ENCODE results near the gene YPEL1. TPM values are rescaled to one million over a fixed set of nuclear protein-coding genes. Genes with fewer than 3 reads are reported as not detected.

The YPEL1 gene
- total and polyA plus RNA-seq, 2 donors (not counting 1 experiment from before 2014, with no cell fraction given), result 14.9 to 17.0 TPM

- Mint-ChIP-seq H3K4me3 (no peak overlapping the region), H3K9me3 (ENCODE audit: insufficient read depth) (no peaks in the 10 kb centered on the region), H3K4me1 (peaks cover 13% of the 10 kb centered on the region), H3K27me3 (no peaks in the 10 kb centered on the region), H3K27ac (peak overlapping the region; percentile 56)
- TF ChIP-seq CTCF (IDR thresholded peaks at IDR 0.05) (no peak), EZH2 (IDR thresholded peaks at IDR 0.05; ENCODE audit: borderline replicate concordance, insufficient read depth, low read depth, low read length, poor library complexity, severe bottlenecking) (no peak)
- Histone ChIP-seq H3K27ac (ENCODE audit: low read length in 2 of 2) (peak overlapping the region in 1 of 2 donors; percentile 43), H3K4me1 (ENCODE audit: control insufficient read depth in 2 of 2, insufficient read depth in 2 of 2, low read length in 2 of 2) (peaks cover 0 to 7% of the 10 kb centered on the region in 2 donors), H2AFZ (ENCODE audit: insufficient read depth, low read depth, low read length, poor library complexity, severe bottlenecking) (no peak overlapping the region), H3K79me2 (ENCODE audit: control insufficient read depth, insufficient read depth, low read length) (no peaks in the 10 kb centered on the region), H4K20me1 (ENCODE audit: control insufficient read depth, insufficient read depth, low read length, poor library complexity, severe bottlenecking) (peaks cover 5% of the 10 kb centered on the region), H3K9me3 (ENCODE audit: control extremely low read depth in 1 of 3, control insufficient read depth in 2 of 3, insufficient read depth in 1 of 3, low read length in 2 of 3) (no peaks in the 10 kb centered on the region), H3K4me3 (ENCODE audit: control extremely low read depth in 1 of 5, extremely low read depth in 1 of 5, insufficient read depth in 1 of 5, low read depth in 2 of 5, low read length in 4 of 5) (no peak overlapping the region), H3K4me2 (replicated peaks; ENCODE audit: low read depth, low read length, poor library complexity, severe bottlenecking) (no peak overlapping the region), H3K36me3 (replicated peaks in 1 of 2; ENCODE audit: control extremely low read depth in 1 of 2, control insufficient read depth in 1 of 2, extremely low read depth in 1 of 2, insufficient read depth in 2 of 2, low read length in 1 of 2) (peaks cover 0 to 61% of the 10 kb centered on the region in 2 experiments), H3K27me3 (replicated peaks in 1 of 4; ENCODE audit: control extremely low read depth in 1 of 4, control insufficient read depth in 3 of 4, insufficient read depth in 4 of 4, low read length in 3 of 4) (no peaks in the 10 kb centered on the region), H3K9ac (ENCODE audit: low read length) (no peak overlapping the region)
- CTCF ChIA-PET, result no interaction called here
- intact Hi-C loops (cut with micrococcal nuclease), result no loop called here
- DNase-seq (no peak), ATAC-seq (ENCODE audit: low read depth) (peak; percentile 39)
- 59% methylated on average over 20 of the region's 20 CpGs for WGBS (ENCODE audit: insufficient coverage)
- POLR2A ChIA-PET, result no interaction called here
Measured at GRCh38 chr22:21688706-21689381, 46.8 kb downstream of the YPEL1 start.

GRCh38 chr22:21688341-21688705 is 47.3 kb downstream of the YPEL1 start:
- H4K20me1 ChIP-seq (ENCODE audit: control insufficient read depth, insufficient read depth, low read length, poor library complexity, severe bottlenecking), result peaks cover 5% of the 10 kb centered on the region
- peak; percentile 14 for ATAC-seq (ENCODE audit: low read depth)
- peak overlapping the region; percentile 56 for H3K27ac Mint-ChIP-seq
- no peaks in the 10 kb centered on the region for H3K79me2 ChIP-seq (ENCODE audit: control insufficient read depth, insufficient read depth, low read length)
- POLR2A ChIA-PET, result no interaction called here
- H3K4me1 ChIP-seq (ENCODE audit: control insufficient read depth in 2 of 2, insufficient read depth in 2 of 2, low read length in 2 of 2), result peaks cover 0 to 7% of the 10 kb centered on the region in 2 donors
- H3K9me3 ChIP-seq (ENCODE audit: control extremely low read depth in 1 of 3, control insufficient read depth in 2 of 3, insufficient read depth in 1 of 3, low read length in 2 of 3), result no peaks in the 10 kb centered on the region
- H3K27me3 ChIP-seq (replicated peaks in 1 of 4; ENCODE audit: control extremely low read depth in 1 of 4, control insufficient read depth in 3 of 4, insufficient read depth in 4 of 4, low read length in 3 of 4), result no peaks in the 10 kb centered on the region
- intact Hi-C loops (cut with micrococcal nuclease), result no loop called here
- H3K36me3 ChIP-seq (replicated peaks in 1 of 2; ENCODE audit: control extremely low read depth in 1 of 2, control insufficient read depth in 1 of 2, extremely low read depth in 1 of 2, insufficient read depth in 2 of 2, low read length in 1 of 2), result peaks cover 0 to 61% of the 10 kb centered on the region in 2 experiments
- no peak for DNase-seq
- no peak overlapping the region for H2AFZ ChIP-seq (ENCODE audit: insufficient read depth, low read depth, low read length, poor library complexity, severe bottlenecking)
- H3K9me3 Mint-ChIP-seq (ENCODE audit: insufficient read depth), result no peaks in the 10 kb centered on the region
- H3K4me1 Mint-ChIP-seq, result peaks cover 13% of the 10 kb centered on the region
- H3K27ac ChIP-seq (ENCODE audit: low read length in 2 of 2), result peak overlapping the region in 1 of 2 donors; percentile 43
- H3K4me3 ChIP-seq (ENCODE audit: control extremely low read depth in 1 of 5, extremely low read depth in 1 of 5, insufficient read depth in 1 of 5, low read depth in 2 of 5, low read length in 4 of 5), result no peak overlapping the region
- CTCF ChIA-PET, result no interaction called here
- TF ChIP-seq CTCF (IDR thresholded peaks at IDR 0.05) (no peak), EZH2 (IDR thresholded peaks at IDR 0.05; ENCODE audit: borderline replicate concordance, insufficient read depth, low read depth, low read length, poor library complexity, severe bottlenecking) (no peak)
- H3K4me2 ChIP-seq (replicated peaks; ENCODE audit: low read depth, low read length, poor library complexity, severe bottlenecking), result no peak overlapping the region
- no peak overlapping the region for H3K9ac ChIP-seq (ENCODE audit: low read length)
- H3K4me3 Mint-ChIP-seq, result no peak overlapping the region
- 65% methylated on average over 6 of the region's 6 CpGs for WGBS (ENCODE audit: insufficient coverage)
- no peaks in the 10 kb centered on the region for H3K27me3 Mint-ChIP-seq

Measured in B cell (primary cell).